CD4-positive, alpha-beta T cell treated with Interleukin-6 at 100 ng/mL for 8 hours (primary cell): Measurements from ENCODE around the gene MYORG.
A peak's percentile ranks its signal among the peaks of the same experiment; 100 is the strongest.

Source experiments
- DNase-seq: peaks from one replicate; pipeline ENCODE4 v3.0.0-alpha.2; 2020; ENCODE audit warnings: mixed read lengths, low spot score

The MYORG gene

DNA sequence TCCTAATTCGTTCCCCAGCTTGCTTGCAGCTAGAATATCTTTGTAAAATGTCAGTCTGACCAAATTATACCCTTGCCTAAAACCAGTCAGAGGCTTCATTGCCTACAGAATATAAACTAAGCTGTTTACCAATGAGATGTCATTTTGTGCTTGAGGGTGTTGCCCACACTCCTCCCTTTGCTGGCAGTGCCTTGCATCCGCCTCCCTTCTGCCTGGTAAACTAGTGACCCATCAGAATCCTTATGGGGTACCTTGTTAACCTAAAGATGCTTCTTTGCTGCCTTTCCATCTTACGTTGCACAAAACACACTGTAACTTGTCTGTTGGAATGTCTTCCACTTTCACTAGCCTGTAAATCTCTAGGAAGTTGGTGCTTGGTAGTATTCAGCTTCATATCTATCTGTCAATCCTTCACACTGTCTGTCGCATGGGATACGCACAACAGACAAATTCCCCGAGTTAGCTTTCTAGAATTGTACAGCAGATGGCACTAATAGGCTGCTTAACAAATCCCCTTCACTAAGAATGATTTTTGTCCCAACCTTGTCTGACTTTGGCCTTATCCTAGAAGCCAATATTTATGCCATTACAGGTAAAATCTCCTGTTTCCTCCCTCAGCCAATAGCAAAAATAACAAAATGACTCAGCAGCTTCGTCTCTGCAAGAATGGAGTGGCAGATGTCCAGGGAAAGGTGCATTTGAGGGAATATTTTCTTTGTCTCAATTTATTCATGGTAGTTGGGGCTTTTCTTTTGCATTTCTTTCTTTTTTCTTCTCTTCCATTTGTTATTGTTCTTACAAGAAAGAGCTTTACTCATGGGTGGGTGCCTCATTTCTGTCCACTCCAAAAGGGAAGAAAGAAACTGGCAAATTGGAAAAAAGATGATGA is 44.4 kb downstream of the MYORG start:
- DNase-seq, result peak; percentile 16

DNA sequence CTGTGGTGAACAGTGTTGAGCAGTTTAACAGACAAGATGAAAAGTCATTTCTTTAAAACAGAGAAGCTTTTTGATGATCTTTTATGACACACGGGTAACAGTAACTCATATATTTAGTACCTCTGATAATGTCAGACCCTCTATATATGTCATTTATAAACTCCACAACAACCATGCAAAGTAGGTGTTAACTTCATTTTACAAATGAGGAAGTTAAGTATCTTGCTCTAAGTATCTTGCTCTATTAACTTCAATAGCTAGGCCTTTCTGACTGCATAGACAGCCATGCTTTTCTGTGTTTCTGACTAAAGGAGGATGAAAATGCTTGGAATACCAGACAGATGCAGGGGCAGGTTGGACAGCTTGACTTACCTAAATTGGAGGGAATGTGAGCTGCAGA is 45.5 kb downstream of the MYORG start:
- no peak for DNase-seq

DNA sequence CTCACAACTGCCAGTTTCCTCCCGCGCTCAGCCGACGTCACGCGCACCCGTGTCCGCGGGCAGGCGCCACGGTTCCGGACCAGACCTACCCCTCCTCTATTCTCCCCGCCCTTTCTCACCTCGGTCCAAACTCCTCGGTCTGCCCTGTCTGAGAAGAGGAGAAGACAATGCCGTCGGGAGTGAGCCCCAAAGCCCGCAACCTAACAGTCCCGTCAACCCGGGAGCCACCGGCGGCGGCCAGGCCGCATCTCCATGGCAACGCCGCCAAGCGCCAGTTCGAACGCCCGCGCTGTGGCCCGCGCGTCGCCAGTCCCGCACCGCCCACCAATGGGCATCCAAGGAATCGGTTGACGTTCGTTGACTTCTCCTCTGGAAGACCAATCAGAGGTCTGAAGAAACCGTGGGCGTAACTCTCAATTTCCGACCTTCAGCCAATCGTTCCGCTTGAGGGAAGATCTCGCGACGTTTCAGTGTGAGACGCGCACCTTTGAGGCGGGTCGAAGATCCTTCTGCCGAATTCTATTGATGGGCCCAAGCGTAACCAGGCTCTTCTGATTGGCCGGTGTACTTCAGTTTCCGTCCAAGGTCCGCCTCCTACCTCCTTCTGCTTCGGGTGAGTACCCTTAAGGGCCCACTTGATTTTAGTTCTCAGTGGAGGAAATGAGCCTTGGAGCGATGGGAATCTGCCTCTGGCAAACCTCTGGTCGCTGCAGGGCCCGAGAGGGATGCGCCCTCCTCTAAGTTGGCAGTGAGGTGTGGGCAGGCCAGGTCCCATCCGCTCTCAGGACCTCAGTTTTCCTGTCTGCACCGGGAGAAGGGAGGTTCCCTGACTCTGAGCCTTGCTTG is 47.5 kb downstream of the MYORG start, which contains the start of the genes KIF24 and NUDT2:
TSS of gene KIF24 (minus strand) at position 282 of the 846 bp plus-strand sequence. CDS start 17,922 bp downstream, outside the sequence.
TSS of gene NUDT2 (plus strand) at position 583 of the 846 bp plus-strand sequence. CDS start 9,471 bp downstream, outside the sequence.
- DNase-seq, result peak; percentile 99

DNA sequence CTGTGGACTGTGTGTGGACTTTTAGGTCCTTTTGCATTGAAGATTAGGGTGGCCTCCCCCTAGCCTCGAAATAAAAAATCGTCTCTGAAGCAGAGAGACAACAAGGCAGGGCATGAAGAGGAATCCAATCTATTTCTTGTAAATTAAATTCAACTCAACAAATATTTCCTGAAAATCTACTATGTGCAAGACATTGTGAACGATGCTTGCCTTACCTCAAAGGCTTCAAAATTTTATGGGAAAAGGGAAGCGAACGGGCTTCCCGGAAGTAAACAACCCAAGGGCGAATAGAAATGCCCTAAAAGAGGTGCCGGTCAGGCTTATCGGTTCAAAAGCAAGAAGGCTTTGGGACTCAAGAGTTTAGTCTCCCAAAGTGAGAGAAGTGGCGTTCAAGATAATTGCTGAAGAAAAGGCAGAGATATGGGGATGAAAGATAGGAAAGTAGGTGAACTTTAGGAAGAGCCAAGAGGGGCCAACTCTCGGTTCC is 48.2 kb downstream of the MYORG start:
- DNase-seq, result no peak

DNA sequence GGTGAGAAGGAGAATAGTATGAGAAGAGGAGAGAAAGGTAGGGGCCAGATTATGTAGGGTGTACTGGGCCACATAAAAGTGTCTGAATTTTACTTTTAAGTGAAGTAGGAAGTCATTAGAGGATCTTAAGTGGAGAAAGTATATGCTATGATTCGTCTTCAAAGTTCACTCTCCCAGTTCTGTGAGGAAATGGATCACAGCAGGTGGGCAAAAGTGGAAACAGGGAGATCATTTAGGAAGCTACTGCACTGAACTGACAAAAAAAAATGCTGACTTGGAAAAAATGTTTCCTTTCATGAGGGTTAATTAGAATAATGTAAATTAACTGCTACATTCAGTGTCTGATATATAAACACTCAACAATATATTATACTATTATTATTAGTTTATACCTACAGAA is 50.0 kb downstream of the MYORG start:
- DNase-seq, result no peak

DNA sequence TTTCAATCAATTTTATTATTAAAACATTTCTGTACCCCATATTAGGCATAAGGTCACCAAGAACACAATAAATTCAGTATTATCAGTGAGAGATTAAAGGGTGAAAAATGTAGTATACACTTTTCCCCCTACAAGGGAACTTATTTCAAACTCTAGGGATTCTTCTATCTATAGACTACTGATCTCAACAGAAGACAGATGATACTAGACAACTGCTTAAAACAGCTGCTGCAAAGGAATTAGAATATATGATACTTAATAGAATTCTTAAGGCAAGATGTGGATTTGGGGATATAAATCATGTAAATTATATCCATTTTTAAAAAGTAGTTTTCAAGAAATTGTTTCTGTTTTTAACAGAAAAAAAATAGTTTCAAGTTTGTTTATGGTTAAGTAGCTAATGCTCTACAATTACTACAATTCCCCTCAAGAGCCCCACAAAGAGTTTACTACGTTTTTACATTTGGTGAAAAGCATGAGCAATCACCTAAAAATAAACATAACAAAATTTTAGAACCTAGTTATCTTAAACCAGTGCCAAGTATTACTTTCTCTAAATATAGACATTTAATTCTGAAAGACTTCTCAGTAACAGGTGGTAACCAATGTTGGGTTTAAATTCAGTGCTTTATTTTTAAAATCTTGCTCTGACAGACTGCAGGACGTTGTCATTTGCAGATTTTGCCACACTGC is 53.7 kb downstream of the MYORG start:
- no peak for DNase-seq

DNA sequence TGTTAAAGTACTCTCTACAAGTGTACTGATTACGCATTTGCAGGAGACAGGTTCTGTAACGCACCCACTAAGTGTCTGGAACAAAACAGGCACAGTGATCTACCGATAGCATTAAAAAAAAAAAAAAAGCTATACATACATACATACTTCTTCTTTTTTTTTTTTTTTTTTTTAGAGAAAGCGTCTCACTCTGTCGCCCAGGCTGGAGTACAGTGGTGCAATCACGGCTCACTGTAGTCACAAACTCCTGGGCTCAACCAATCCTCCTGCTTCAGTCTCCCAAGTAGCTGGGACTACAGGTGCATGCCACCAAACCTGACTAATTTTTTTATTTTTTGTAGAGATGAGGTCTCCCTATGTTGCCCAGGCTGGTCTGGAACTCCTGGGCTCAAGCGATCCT is 55.2 kb downstream of the MYORG start:
- DNase-seq, result no peak

DNA sequence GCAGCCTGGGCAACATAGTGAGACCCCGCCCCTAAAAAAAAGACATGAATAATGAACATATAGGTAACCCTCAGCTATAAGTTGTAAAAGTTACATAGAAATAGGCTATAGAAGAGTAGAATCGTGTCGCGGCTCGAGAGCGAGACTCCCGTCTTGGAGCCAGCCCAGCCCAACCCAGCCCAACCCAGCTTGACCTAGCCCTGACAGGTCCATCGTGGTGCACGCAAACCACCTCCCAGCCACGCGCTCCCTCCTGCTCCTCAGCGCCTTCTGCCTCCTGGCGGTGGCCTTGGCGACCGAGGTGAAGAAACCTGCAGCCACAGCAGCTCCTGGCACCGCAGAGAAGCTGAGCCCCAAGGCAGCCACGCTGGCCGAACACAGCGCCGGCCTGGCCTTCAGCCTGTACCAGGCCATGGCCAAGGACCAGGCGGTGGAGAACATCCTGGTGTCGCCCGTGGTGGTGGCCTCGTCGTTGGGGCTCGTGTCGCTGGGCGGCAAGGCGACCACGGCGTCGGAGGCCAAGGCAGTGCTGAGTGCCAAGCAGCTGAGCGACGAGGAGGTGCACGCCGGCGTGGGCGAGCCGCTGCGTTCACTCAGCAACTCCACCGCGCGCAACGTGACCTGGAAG is 58.4 kb downstream of the MYORG start:
- no peak for DNase-seq

DNA sequence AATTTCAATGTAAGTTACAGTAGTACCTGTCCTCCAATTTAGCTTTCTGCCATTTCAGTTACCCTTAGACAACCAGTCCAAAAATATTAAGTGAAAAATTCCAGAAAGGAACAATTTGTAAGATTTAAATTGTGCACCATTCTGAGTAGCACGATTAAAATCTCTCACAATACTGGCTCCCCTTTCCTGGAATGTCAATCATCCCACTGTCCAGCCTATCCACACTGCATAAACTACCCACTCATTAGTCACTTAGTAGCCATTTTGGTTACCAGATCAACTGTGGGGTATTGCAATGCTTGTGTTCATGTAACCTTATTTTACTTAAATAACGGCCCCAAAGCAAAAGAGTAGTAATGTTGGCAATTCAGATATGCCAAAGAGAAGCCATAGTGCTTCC is 59.3 kb downstream of the MYORG start:
- no peak for DNase-seq
